Pancreas (tissue), 10 donors: Measurements from ENCODE around the gene CCDC69. TPM values are rescaled to one million over a fixed set of nuclear protein-coding genes. Genes with fewer than 3 reads are reported as not detected.

ENCODE experiments used
- ATAC-seq, 4 donors: fragments of 200-7000 bp; cut with Tn5 transposase; one replicate each; pipeline versions ENCODE4 v1.8.0 to v1.9.1; 2020; ENCODE audit warnings: mild to moderate bottlenecking in 4 of 4, moderate library complexity in 4 of 4
- DNase-seq, 6 donors: peaks; one replicate each; pipeline ENCODE4 v3.0.0-alpha.2; 2020
- FAIRE-seq: peaks from 2 replicates; lab custom pipeline; 2012; peaks lifted over from hg19 to GRCh38; lab: Jason Lieb, UNC
- H3K27ac ChIP-seq, 4 donors: fragments of 200-600 bp; sonication (generic); 1 replicate in 3 of 4; 2 replicates in 1 of 4; pipeline versions ENCODE4 v1.5.0 to v1.8.0; 2020
- H3K27me3 ChIP-seq, 4 donors: fragments of 200-600 bp; one replicate each; pipeline ENCODE4 v1.8.0; 2021
- H3K36me3 ChIP-seq, 3 donors: fragments of 200-600 bp; sonication (generic) in 1 of 3; one replicate each; pipeline versions ENCODE4 v1.5.0 to v1.8.0; 2020 to 2021
- H3K4me1 ChIP-seq, 3 donors: fragments of 200-600 bp; one replicate each; pipeline ENCODE4 v1.8.0; 2021
- H3K4me3 ChIP-seq, 4 donors: fragments of 200-600 bp; sonication (generic) in 2 of 4; one replicate each; pipeline versions ENCODE4 v1.5.0 to v1.8.0; 2020 to 2021
- H3K9me3 ChIP-seq, 4 donors: fragments of 200-600 bp; one replicate each; pipeline ENCODE4 v1.8.0; 2021
- whole genome bisulfite sequencing, 2 donors: extraction: QIAGEN DNeasy Blood & Tissue Kit; methylation state at CpG; one replicate each; pipeline ENCODE4 v1.1.7; 2013; 5-methylcytosine and 5-hydroxymethylcytosine counted together
- intact Hi-C, 3 donors: fragments of 100-400 bp; cut with DNase I; formaldehyde crosslinking; loops; one replicate each; pipeline versions ENCODE4 v1.11.1 to v1.14.2; 2022
- polyA plus RNA-seq, 2 donors: library from polyadenylated mRNA; stranded (reverse); fragments of 200-250 nt; gene quantifications; one replicate each; pipeline ENCODE4 v1.2.3, GENCODE V29; 2013
- total RNA-seq, 6 donors: library from RNA; stranded (reverse); fragmentation: NEBNext Ultra II Directional in 4 of 6; extraction: Animal tissue kit (Norgen Biotek cat#: 25700) in 4 of 6; gene quantifications; one replicate each; pipeline versions ENCODE4 v1.2.1 to v1.2.4, GENCODE V29; 2021 to 2023
- TF ChIP-seq, protein P1 (sequence below), 4 donors: fragments of 200-600 bp; sonication (generic) in 3 of 4; IDR thresholded peaks; one replicate each; pipeline versions ENCODE4 v1.5.0 to v1.8.0; 2021; ENCODE audit warnings: antibody characterized with exemption in 4 of 4
- donor health status: healthy with polysubstance abuse.
- donor health status: DM: no; HTN: no; CAD: no; lungs with moderate emphysema.
- donor health status: DM: no; HTN: no; CAD: no.
- donor health status: control.
- donor health status: control.
- donor health status: Bipolar disorder and iron deficiency.
- donor health status: DM: yes; HTN: yes; CAD: no.
- donor health status: DM: no; HTN: no; CAD: no.
- donor health status: DM: no; HTN: no; CAD: no.
- donor health status: DM: yes; HTN: yes; CAD: no.

The CCDC69 gene
- total and polyA plus RNA-seq, 8 donors, result 8.1 to 29.4 (median 20.4) TPM

DNA sequence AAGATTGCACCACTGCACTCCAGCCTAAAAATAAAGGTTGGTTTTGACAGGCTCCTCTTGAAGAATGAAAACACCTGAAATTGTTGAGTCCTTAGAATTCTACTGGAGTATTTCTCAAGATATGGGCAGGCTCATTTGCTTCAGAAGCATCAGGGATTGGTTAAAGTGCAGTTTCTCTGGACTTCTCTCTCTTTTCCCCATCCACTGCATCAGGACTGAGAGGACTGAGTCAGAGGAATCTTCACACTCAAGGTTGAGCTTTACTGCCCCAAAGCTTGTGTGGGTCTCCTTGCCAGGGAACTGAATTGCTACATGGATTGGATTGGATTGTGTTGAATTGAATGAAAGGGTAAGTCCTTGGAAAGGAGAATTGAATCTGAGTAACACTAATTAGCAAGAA is 7.5 kb upstream of the CCDC69 start:
- H3K9me3 ChIP-seq, result no peaks in the 10 kb centered on the region
- H3K27ac ChIP-seq, result no peak overlapping the region
- TF ChIP-seq, protein P1, sequence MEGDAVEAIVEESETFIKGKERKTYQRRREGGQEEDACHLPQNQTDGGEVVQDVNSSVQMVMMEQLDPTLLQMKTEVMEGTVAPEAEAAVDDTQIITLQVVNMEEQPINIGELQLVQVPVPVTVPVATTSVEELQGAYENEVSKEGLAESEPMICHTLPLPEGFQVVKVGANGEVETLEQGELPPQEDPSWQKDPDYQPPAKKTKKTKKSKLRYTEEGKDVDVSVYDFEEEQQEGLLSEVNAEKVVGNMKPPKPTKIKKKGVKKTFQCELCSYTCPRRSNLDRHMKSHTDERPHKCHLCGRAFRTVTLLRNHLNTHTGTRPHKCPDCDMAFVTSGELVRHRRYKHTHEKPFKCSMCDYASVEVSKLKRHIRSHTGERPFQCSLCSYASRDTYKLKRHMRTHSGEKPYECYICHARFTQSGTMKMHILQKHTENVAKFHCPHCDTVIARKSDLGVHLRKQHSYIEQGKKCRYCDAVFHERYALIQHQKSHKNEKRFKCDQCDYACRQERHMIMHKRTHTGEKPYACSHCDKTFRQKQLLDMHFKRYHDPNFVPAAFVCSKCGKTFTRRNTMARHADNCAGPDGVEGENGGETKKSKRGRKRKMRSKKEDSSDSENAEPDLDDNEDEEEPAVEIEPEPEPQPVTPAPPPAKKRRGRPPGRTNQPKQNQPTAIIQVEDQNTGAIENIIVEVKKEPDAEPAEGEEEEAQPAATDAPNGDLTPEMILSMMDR (IDR thresholded peaks at IDR 0.05), result no peak
- no peak for FAIRE-seq
- no peaks in the 10 kb centered on the region for H3K27me3 ChIP-seq
- H3K36me3 ChIP-seq, result no peaks in the 10 kb centered on the region
- H3K4me3 ChIP-seq, result no peak overlapping the region
- ATAC-seq, result no peak
- intact Hi-C loops, result no loop called here
- peaks cover 6 to 14% (median 6%) of the 10 kb centered on the region in 3 donors for H3K4me1 ChIP-seq
- no peak for DNase-seq

GRCh38 chr5:151230048-151230680 is 6.3 kb upstream of the CCDC69 start:
- WGBS, 2 donors, result 70 to 81% methylated on average over 6 of the region's 6 CpGs
- no peaks in the 10 kb centered on the region for H3K27me3 ChIP-seq
- no peak for ATAC-seq
- no peaks in the 10 kb centered on the region for H3K9me3 ChIP-seq
- peaks cover 6 to 13% (median 6%) of the 10 kb centered on the region in 3 donors for H3K4me1 ChIP-seq
- no peak for DNase-seq
- H3K27ac ChIP-seq, result no peak overlapping the region
- intact Hi-C loops, result no loop called here
- no peak for FAIRE-seq
- no peaks in the 10 kb centered on the region for H3K36me3 ChIP-seq
- TF ChIP-seq, protein P1 (IDR thresholded peaks at IDR 0.05), result no peak
- no peak overlapping the region for H3K4me3 ChIP-seq

DNA sequence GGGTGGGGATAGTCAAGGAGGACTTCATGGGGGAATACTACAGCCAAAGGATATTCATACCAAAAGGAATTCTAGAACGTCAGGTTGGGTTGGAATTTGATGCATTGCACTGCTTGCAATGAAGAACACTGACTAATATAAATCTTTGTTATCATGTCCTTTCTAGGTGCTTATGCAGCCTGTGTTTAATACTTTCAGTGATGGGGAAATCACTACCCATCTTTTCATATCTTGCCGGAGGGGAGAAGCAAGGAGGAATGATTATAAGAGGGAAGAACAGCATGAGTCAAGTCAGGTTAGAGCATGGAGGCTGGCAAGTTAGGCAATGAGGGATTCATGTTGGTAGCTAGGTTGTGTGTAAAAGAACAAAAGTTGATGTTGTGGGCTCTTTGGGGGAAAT is 5.1 kb upstream of the CCDC69 start:
- 74 to 79% methylated on average over 2 of the region's 2 CpGs for WGBS, 2 donors
- intact Hi-C loops, result no loop called here
- Histone ChIP-seq H3K27me3 (no peaks in the 10 kb centered on the region), H3K27ac (no peak overlapping the region), H3K36me3 (no peaks in the 10 kb centered on the region), H3K4me3 (no peak overlapping the region), H3K4me1 (peaks cover 0 to 8% (median 0%) of the 10 kb centered on the region in 3 donors), H3K9me3 (no peaks in the 10 kb centered on the region)
- ATAC-seq (no peak), DNase-seq (no peak), FAIRE-seq (no peak)
- TF ChIP-seq, protein P1 (IDR thresholded peaks at IDR 0.05), result no peak

GRCh38 chr5:151227918-151228447 is 4.1 kb upstream of the CCDC69 start:
- WGBS, 2 donors, result 86 to 87% methylated on average over 6 of the region's 6 CpGs
- FAIRE-seq, result no peak
- intact Hi-C loops, result no loop called here
- H3K27ac ChIP-seq, result no peak overlapping the region
- no peak for DNase-seq
- H3K4me1 ChIP-seq, result peaks cover 0 to 5% (median 0%) of the 10 kb centered on the region in 3 donors
- ATAC-seq, result no peak
- no peak overlapping the region for H3K4me3 ChIP-seq
- TF ChIP-seq, protein P1 (IDR thresholded peaks at IDR 0.05), result no peak
- H3K9me3 ChIP-seq, result no peaks in the 10 kb centered on the region
- no peaks in the 10 kb centered on the region for H3K36me3 ChIP-seq
- no peaks in the 10 kb centered on the region for H3K27me3 ChIP-seq

- 88 to 90% methylated on average over 5 of the region's 5 CpGs for WGBS, 2 donors
- H3K27me3 ChIP-seq, result no peaks in the 10 kb centered on the region
- H3K36me3 ChIP-seq, result no peaks in the 10 kb centered on the region
- intact Hi-C loops, result no loop called here
- no peaks in the 10 kb centered on the region for H3K9me3 ChIP-seq
- peaks cover 4 to 24% (median 5%) of the 10 kb centered on the region in 3 donors for H3K4me1 ChIP-seq
- H3K27ac ChIP-seq, result no peak overlapping the region
- ATAC-seq, result no peak
- H3K4me3 ChIP-seq, result no peak overlapping the region
- DNase-seq, result peak in 1 of 6 donors; percentile 10
- TF ChIP-seq, protein P1 (IDR thresholded peaks at IDR 0.05), result no peak
- no peak for FAIRE-seq
These were observed 1.6 kb upstream of the CCDC69 start for GRCh38 chr5:151225475-151225874.
